Measurements from ENCODE around the gene RPL41. TPM values are rescaled to one million over a fixed set of nuclear protein-coding genes. Genes with fewer than 3 reads are reported as not detected.

The RPL41 gene
- polyA plus RNA-seq, 1 of the 3 experiments (the other 2 are of a cell fraction): 12,464 TPM

DNA sequence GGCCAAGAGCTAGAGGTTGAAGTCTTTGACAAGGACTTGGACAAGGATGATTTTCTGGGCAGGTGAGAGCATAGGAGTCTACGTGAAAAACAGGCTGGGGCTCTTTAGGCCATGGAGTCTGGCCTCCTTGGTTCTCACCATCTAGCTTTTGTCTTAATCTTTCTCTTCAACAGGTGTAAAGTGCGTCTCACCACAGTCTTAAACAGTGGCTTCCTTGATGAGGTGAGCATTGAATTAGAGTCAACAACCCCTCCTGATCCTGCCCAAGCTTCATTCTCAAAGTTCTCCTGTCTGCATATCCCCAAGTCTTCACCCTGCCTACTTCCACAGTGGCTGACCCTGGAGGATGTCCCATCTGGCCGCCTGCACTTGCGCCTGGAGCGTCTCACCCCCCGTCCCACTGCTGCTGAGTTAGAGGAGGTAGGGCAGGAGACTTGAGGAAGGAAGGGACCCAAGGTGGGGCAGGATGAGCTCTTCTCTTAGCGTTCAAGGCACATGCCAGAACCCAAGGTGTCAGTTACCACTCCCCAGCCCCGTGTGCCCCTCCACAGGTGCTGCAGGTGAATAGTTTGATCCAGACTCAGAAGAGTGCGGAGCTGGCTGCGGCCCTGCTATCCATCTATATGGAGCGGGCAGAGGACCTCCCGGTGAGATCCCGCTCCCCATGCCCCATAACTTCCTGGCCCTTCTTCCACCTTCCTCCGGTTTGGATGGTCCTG lies 21.6 kb downstream of the RPL41 start:
- Histone ChIP-seq H2AFZ (ENCODE audit: low read depth) (no peak overlapping the region), H3K9me2 (no peaks in the 10 kb centered on the region), H3K79me2 (ENCODE audit: insufficient read depth) (no peaks in the 10 kb centered on the region; the same call in 1 of the 2 replicates), H3K9me3 (no peaks in the 10 kb centered on the region), H3K9ac (no peak overlapping the region), H4K20me1 (ENCODE audit: insufficient read depth) (no peaks in the 10 kb centered on the region), H3K4me1 (ENCODE audit: control insufficient read depth in 1 of 2, insufficient read depth in 2 of 2, low read depth in 1 of 2, low read length in 1 of 2) (no peaks in the 10 kb centered on the region), H3K4me2 (no peak overlapping the region), H3K27me3 (ENCODE audit: insufficient read depth) (no peaks in the 10 kb centered on the region), H3F3A (replicated peaks; ENCODE audit: insufficient read depth) (peaks cover 5% of the 10 kb centered on the region), H3K4me3 (ENCODE audit: low read depth in 2 of 2, low read length in 1 of 2) (no peak overlapping the region), H3K27ac (ENCODE audit: low read depth in 2 of 2, low read length in 1 of 2) (no peak overlapping the region), H3K36me3 (replicated peaks in 1 of 2; ENCODE audit: control insufficient read depth in 1 of 2, insufficient read depth in 2 of 2, low read length in 1 of 2) (peaks cover 56 to 60% of the 10 kb centered on the region in 2 experiments)
- WGBS (ENCODE audit: low lambda C conversion rate): 97% methylated on average over 11 of the region's 14 CpGs
- TF ChIP-seq FOSL2 (IDR thresholded peaks at IDR 0.05; ENCODE audit: borderline replicate concordance, low read depth) (no peak), TAF1 (IDR thresholded peaks at IDR 0.05; ENCODE audit: borderline replicate concordance, low read depth, low read length) (no peak), JUND (IDR thresholded peaks at IDR 0.05) (no peak), FOXJ3 (CRISPR knock-in tag; IDR thresholded peaks at IDR 0.05) (no peak)
- TF ChIP-seq, protein P1, sequence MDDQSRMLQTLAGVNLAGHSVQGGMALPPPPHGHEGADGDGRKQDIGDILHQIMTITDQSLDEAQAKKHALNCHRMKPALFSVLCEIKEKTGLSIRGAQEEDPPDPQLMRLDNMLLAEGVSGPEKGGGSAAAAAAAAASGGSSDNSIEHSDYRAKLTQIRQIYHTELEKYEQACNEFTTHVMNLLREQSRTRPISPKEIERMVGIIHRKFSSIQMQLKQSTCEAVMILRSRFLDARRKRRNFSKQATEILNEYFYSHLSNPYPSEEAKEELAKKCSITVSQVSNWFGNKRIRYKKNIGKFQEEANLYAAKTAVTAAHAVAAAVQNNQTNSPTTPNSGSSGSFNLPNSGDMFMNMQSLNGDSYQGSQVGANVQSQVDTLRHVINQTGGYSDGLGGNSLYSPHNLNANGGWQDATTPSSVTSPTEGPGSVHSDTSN (IDR thresholded peaks at IDR 0.05): no peak
- TF ChIP-seq, protein P2, sequence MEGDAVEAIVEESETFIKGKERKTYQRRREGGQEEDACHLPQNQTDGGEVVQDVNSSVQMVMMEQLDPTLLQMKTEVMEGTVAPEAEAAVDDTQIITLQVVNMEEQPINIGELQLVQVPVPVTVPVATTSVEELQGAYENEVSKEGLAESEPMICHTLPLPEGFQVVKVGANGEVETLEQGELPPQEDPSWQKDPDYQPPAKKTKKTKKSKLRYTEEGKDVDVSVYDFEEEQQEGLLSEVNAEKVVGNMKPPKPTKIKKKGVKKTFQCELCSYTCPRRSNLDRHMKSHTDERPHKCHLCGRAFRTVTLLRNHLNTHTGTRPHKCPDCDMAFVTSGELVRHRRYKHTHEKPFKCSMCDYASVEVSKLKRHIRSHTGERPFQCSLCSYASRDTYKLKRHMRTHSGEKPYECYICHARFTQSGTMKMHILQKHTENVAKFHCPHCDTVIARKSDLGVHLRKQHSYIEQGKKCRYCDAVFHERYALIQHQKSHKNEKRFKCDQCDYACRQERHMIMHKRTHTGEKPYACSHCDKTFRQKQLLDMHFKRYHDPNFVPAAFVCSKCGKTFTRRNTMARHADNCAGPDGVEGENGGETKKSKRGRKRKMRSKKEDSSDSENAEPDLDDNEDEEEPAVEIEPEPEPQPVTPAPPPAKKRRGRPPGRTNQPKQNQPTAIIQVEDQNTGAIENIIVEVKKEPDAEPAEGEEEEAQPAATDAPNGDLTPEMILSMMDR (IDR thresholded peaks at IDR 0.05): no peak
- no peak for DNase-seq
- ChIA-PET POLR2A (interaction anchor here (1.1 kb wide), 1 partner anchor 10 kb away, joined by 4 read pairs; the partner anchor contains the start of gene ESYT1), CTCF (interaction anchor here (1.0 to 3.4 kb wide), 4 partner anchors 8 to 52 kb away, joined by 3 to 15 read pairs (median 4); partner anchors contain the start of genes MYL6B and SMARCC2)

DNA sequence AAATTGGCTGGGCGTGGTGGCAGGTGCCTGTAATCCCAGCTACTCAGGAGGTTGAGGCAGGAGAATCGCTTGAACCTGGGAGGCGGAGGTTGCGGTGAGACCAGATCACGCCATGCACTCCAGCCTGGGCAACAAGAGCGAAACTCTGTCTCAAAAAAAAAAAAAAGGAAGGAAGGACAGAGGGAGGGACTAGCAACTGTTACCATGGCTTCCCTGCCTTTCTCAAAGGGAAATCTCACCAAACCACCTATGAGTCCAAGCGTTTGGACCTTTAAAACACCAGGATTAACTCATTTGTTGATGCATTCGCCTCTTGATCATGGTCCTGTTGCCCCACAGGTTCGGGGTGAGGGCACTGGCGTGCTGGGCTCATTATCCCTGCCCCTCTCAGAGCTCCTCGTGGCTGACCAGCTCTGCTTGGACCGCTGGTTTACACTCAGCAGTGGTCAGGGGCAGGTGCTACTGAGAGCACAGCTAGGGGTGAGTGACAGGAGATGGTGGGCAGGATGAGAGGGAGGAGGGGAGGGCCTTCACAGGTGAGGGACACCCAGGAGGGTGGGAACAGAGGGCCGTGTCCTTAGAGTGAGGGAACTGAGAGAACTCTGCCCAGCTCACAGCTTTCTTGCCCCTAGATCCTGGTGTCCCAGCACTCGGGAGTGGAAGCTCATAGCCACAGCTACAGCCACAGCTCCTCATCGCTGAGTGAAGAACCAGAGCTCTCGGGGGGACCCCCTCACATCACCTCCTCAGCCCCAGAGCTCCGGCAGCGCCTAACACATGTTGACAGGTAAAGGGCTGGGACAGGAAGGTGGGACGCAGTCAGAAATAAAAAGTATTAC lies 25.7 kb downstream of the RPL41 start:
- 94% methylated on average over 19 of the region's 19 CpGs for WGBS (ENCODE audit: low lambda C conversion rate)
- peaks cover 15% of the 10 kb centered on the region for H3F3A ChIP-seq (replicated peaks; ENCODE audit: insufficient read depth)
- no peak overlapping the region for H3K4me2 ChIP-seq
- no peak overlapping the region for H3K9ac ChIP-seq
- H3K4me3 ChIP-seq (ENCODE audit: low read depth in 2 of 2, low read length in 1 of 2): no peak overlapping the region
- H3K9me2 ChIP-seq: no peaks in the 10 kb centered on the region
- H3K79me2 ChIP-seq (ENCODE audit: insufficient read depth): no peaks in the 10 kb centered on the region
- H3K4me1 ChIP-seq (ENCODE audit: control insufficient read depth in 1 of 2, insufficient read depth in 2 of 2, low read depth in 1 of 2, low read length in 1 of 2): peaks cover 0 to 2% of the 10 kb centered on the region in 2 experiments; a peak in 1 of 4 replicates
- TF ChIP-seq SMC3 (IDR thresholded peaks at IDR 0.05; ENCODE audit: low read depth, low read length): no peak
- TF ChIP-seq, protein P3, sequence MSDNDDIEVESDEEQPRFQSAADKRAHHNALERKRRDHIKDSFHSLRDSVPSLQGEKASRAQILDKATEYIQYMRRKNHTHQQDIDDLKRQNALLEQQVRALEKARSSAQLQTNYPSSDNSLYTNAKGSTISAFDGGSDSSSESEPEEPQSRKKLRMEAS (IDR thresholded peaks at IDR 0.05; ENCODE audit: low read depth): no peak
- TF ChIP-seq, protein P4, sequence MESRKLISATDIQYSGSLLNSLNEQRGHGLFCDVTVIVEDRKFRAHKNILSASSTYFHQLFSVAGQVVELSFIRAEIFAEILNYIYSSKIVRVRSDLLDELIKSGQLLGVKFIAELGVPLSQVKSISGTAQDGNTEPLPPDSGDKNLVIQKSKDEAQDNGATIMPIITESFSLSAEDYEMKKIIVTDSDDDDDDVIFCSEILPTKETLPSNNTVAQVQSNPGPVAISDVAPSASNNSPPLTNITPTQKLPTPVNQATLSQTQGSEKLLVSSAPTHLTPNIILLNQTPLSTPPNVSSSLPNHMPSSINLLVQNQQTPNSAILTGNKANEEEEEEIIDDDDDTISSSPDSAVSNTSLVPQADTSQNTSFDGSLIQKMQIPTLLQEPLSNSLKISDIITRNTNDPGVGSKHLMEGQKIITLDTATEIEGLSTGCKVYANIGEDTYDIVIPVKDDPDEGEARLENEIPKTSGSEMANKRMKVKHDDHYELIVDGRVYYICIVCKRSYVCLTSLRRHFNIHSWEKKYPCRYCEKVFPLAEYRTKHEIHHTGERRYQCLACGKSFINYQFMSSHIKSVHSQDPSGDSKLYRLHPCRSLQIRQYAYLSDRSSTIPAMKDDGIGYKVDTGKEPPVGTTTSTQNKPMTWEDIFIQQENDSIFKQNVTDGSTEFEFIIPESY (IDR thresholded peaks at IDR 0.05; ENCODE audit: borderline replicate concordance, low read depth): no peak
- no peak for TF ChIP-seq RCOR1 (IDR thresholded peaks at IDR 0.05; ENCODE audit: low read length)
- no peaks in the 10 kb centered on the region for H3K9me3 ChIP-seq
- peaks cover 30 to 57% of the 10 kb centered on the region in 2 experiments for H3K36me3 ChIP-seq (replicated peaks in 1 of 2; ENCODE audit: control insufficient read depth in 1 of 2, insufficient read depth in 2 of 2, low read length in 1 of 2)
- no peak for DNase-seq
- POLR2A ChIA-PET: interaction anchor here (0.6 to 1.0 kb wide), 4 partner anchors 9 to 142 kb away, joined by 3 to 7 read pairs (median 4); partner anchors contain the start of gene ESYT1
- no peak overlapping the region for H3K27ac ChIP-seq (ENCODE audit: low read depth in 2 of 2, low read length in 1 of 2)
- CTCF ChIA-PET: interaction anchor here (1.7 to 4.0 kb wide), 4 partner anchors 10 to 146 kb away, joined by 4 to 16 read pairs (median 12); partner anchors contain the start of genes MYL6B, SMARCC2 and ZC3H10
- no peaks in the 10 kb centered on the region for H3K27me3 ChIP-seq (ENCODE audit: insufficient read depth)
- H4K20me1 ChIP-seq (ENCODE audit: insufficient read depth): no peaks in the 10 kb centered on the region
- no peak overlapping the region for H2AFZ ChIP-seq (ENCODE audit: low read depth)
